Gastroesophageal sphincter (tissue), 3 donors: ENCODE measurements around the gene TTLL12.

ENCODE experiments used
- EP300 ChIP-seq: sonication (generic); formaldehyde crosslinking; IDR thresholded peaks from one replicate; pipeline ENCODE4 v1.6.1; 2017; ENCODE audit warnings: antibody characterized with exemption, mild to moderate bottlenecking
- POLR2A ChIP-seq, 2 donors: fragments of 450-650 bp; IDR thresholded peaks; one replicate each; pipeline ENCODE4 v1.6.1; 2017; ENCODE audit warnings: antibody characterized with exemption in 2 of 2, mild to moderate bottlenecking in 2 of 2, moderate library complexity in 1 of 2
- POLR2AphosphoS5 ChIP-seq: sonication (generic); formaldehyde crosslinking; IDR thresholded peaks from one replicate; pipeline ENCODE4 v1.6.1; 2017; ENCODE audit warnings: antibody characterized with exemption
- TF ChIP-seq, protein P1 (sequence below), 4 experiments: fragments of 200-600 bp in 2 of 4; fragments of 450-650 bp in 2 of 4; sonication (generic) in 1 of 4; IDR thresholded peaks; one replicate each; pipeline ENCODE4 v1.5.1; 2017 to 2019; ENCODE audit warnings: antibody characterized with exemption in 4 of 4, mild to moderate bottlenecking in 2 of 4, moderate library complexity in 2 of 4

DNA sequence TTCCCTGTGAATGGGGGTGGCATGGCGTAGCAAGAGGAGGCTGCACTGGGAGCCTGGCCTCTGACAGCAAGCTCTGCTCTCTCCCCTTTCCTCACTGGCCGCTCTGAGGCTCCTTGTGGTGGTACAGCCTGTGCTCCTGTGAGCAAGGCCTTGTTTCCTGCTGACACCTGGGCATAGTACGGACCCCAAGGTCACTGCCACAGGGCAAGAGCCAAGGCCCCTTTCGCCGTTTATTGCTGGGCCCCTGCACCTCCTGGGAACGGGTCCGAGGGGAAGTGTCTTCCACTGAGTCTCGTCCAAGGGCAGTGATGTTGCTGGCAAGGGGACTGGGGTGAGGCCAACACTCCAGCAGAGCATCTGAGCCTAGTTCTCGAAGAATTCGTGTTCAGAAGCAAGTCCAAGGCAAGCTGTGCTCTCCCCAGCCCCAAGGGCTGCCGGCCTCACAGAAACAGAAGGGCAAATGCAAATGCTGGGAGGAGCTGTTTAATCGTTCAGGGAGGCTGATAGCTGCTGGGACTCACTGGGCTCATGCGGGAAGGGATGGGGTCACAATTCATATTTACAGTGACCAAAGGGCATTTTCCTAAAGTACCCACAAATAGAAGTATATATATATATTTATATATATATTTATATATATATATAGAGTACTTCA, 15.9 kb upstream of the TTLL12 start:
- TF ChIP-seq POLR2A (IDR thresholded peaks at IDR 0.05) (no peak), POLR2AphosphoS5 (no peak), EP300 (no peak)
- TF ChIP-seq, protein P1, sequence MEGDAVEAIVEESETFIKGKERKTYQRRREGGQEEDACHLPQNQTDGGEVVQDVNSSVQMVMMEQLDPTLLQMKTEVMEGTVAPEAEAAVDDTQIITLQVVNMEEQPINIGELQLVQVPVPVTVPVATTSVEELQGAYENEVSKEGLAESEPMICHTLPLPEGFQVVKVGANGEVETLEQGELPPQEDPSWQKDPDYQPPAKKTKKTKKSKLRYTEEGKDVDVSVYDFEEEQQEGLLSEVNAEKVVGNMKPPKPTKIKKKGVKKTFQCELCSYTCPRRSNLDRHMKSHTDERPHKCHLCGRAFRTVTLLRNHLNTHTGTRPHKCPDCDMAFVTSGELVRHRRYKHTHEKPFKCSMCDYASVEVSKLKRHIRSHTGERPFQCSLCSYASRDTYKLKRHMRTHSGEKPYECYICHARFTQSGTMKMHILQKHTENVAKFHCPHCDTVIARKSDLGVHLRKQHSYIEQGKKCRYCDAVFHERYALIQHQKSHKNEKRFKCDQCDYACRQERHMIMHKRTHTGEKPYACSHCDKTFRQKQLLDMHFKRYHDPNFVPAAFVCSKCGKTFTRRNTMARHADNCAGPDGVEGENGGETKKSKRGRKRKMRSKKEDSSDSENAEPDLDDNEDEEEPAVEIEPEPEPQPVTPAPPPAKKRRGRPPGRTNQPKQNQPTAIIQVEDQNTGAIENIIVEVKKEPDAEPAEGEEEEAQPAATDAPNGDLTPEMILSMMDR (IDR thresholded peaks at IDR 0.05): no peak
